ENCODE data around the gene LDHD. TPM values are rescaled to one million over a fixed set of nuclear protein-coding genes. Genes with fewer than 3 reads are reported as not detected.

Gene LDHD
- total RNA-seq, 1 donor from 2014 or later, result 1.2 TPM

DNA sequence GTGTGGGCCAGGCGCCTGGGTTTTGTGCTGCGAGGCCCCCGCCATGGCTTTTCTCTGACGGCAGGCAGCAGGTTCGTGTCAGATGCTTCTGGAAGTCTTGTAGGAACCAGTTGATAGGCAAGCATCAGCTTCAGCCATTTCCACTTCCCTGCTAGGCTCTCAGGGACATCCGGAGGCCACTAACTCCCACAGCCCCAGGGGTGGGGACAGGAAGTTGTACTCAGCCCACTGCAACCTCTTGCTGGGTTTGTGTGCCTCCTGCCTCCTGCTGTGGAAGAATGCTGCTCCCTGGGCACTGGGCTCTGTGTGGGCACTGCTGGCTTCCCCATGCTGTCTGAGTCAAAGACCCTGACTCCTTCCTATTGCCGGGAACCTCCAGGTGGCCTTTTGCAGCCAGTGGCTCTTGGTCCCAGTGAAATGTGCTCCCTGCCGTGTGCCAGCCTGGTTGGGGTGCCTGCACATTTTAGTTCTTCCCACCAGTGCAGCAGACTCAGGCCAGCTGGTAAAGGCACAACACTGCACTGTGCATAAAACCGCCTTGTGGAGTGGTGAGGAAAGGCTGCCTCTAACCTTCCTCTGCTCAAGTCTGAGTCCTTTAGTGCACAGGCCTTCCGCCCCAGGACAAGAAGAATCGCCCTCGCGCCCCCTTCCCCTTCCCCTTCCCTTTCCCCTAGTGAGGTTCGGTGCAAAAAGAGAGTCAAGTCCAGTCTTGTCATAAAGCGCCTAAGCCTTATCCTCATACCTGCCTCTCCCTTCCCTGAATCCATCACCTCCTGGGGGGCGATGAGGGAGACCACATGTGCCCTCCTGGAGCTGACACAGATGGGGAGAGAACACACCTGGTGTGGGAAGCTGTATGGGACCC lies 16.6 kb downstream of the LDHD start:
- no peaks in the 10 kb centered on the region for H3K9me3 Mint-ChIP-seq (ENCODE audit: unreplicated experiment)
- H3K36me3 Mint-ChIP-seq (ENCODE audit: unreplicated experiment), result peaks cover 12% of the 10 kb centered on the region
- H3K27me3 Mint-ChIP-seq (ENCODE audit: unreplicated experiment), result no peaks in the 10 kb centered on the region
- TF ChIP-seq CTCF (IDR thresholded peaks at IDR 0.05), result no peak
- H3K4me3 Mint-ChIP-seq (ENCODE audit: unreplicated experiment), result no peak overlapping the region
- peaks cover 31% of the 10 kb centered on the region for H3K4me1 Mint-ChIP-seq (ENCODE audit: unreplicated experiment)
- H3K27ac Mint-ChIP-seq (ENCODE audit: unreplicated experiment), result peak overlapping the region; percentile 75
- DNase-seq (ENCODE audit: extremely low spot score, unreplicated experiment), result no peak

GRCh38 chr16:75099075-75099667 lies 17.4 kb downstream of the LDHD start:
- DNase-seq (ENCODE audit: extremely low spot score, unreplicated experiment), result no peak
- Mint-ChIP-seq H3K27ac (ENCODE audit: unreplicated experiment) (peak overlapping the region; percentile 75), H3K27me3 (ENCODE audit: unreplicated experiment) (no peaks in the 10 kb centered on the region), H3K4me1 (ENCODE audit: unreplicated experiment) (peaks cover 24% of the 10 kb centered on the region), H3K36me3 (ENCODE audit: unreplicated experiment) (peaks cover 15% of the 10 kb centered on the region), H3K4me3 (ENCODE audit: unreplicated experiment) (no peak overlapping the region), H3K9me3 (ENCODE audit: unreplicated experiment) (no peaks in the 10 kb centered on the region)
- no peak for TF ChIP-seq CTCF (IDR thresholded peaks at IDR 0.05)

GRCh38 chr16:75097941-75098901 lies 18.4 kb downstream of the LDHD start:
- H3K9me3 Mint-ChIP-seq (ENCODE audit: unreplicated experiment), result no peaks in the 10 kb centered on the region
- peaks cover 24% of the 10 kb centered on the region for H3K4me1 Mint-ChIP-seq (ENCODE audit: unreplicated experiment)
- H3K36me3 Mint-ChIP-seq (ENCODE audit: unreplicated experiment), result peaks cover 12% of the 10 kb centered on the region
- H3K27ac Mint-ChIP-seq (ENCODE audit: unreplicated experiment), result no peak overlapping the region
- H3K27me3 Mint-ChIP-seq (ENCODE audit: unreplicated experiment), result no peaks in the 10 kb centered on the region
- no peak overlapping the region for H3K4me3 Mint-ChIP-seq (ENCODE audit: unreplicated experiment)
- no peak for TF ChIP-seq CTCF (IDR thresholded peaks at IDR 0.05)
- no peak for DNase-seq (ENCODE audit: extremely low spot score, unreplicated experiment)

GRCh38 chr16:75097191-75097761 lies 19.3 kb downstream of the LDHD start:
- no peak for DNase-seq (ENCODE audit: extremely low spot score, unreplicated experiment)
- Mint-ChIP-seq H3K9me3 (ENCODE audit: unreplicated experiment) (no peaks in the 10 kb centered on the region), H3K27ac (ENCODE audit: unreplicated experiment) (peak overlapping the region; percentile 5), H3K36me3 (ENCODE audit: unreplicated experiment) (peaks cover 3% of the 10 kb centered on the region), H3K4me1 (ENCODE audit: unreplicated experiment) (peaks cover 25% of the 10 kb centered on the region), H3K4me3 (ENCODE audit: unreplicated experiment) (no peak overlapping the region), H3K27me3 (ENCODE audit: unreplicated experiment) (no peaks in the 10 kb centered on the region)
- no peak for TF ChIP-seq CTCF (IDR thresholded peaks at IDR 0.05)

Data from osteocyte (in vitro differentiated cells).